Right hindlimb (tissue), 1 donor: Measurements from ENCODE around the gene NUSAP1.
"Not testable (repeated sequence)": the region's sequence is repeated elsewhere in the genome, so short reads cannot be mapped to it uniquely, and the experiment has no call there.

Source experiments
- DNase-seq: peaks from one replicate; pipeline ENCODE4 v3.0.0-alpha.2; 2018

NUSAP1 gene

GRCh38 chr15:41334293-41335120 is 1.8 kb downstream of the NUSAP1 start:
- no peak for DNase-seq

GRCh38 chr15:41336549-41336948 is 3.9 kb downstream of the NUSAP1 start:
- no peak for DNase-seq

GRCh38 chr15:41337047-41337446 is 4.4 kb downstream of the NUSAP1 start:
- no peak for DNase-seq

- DNase-seq = no peak
These were observed 5.2 kb downstream of the NUSAP1 start for GRCh38 chr15:41337631-41338522.

- DNase-seq = no peak
These were observed 7.6 kb downstream of the NUSAP1 start for GRCh38 chr15:41340189-41340695.

GRCh38 chr15:41341519-41341918 is 8.8 kb downstream of the NUSAP1 start:
- DNase-seq = no peak

GRCh38 chr15:41347236-41347635 is 14.6 kb downstream of the NUSAP1 start:
- no peak for DNase-seq

GRCh38 chr15:41350057-41350717 is 17.5 kb downstream of the NUSAP1 start:
- no peak for DNase-seq

- DNase-seq = no peak
These were observed 21.7 kb downstream of the NUSAP1 start for GRCh38 chr15:41354371-41354770.

GRCh38 chr15:41367418-41367817 is 34.7 kb downstream of the NUSAP1 start:
- no peak for DNase-seq

GRCh38 chr15:41377978-41378377 is 45.3 kb downstream of the NUSAP1 start:
- DNase-seq = no peak

GRCh38 chr15:41383974-41384749 is 51.5 kb downstream of the NUSAP1 start:
- DNase-seq = not testable (repeated sequence)

GRCh38 chr15:41387646-41388045 is 55.0 kb downstream of the NUSAP1 start:
- no peak for DNase-seq

GRCh38 chr15:41392659-41393058 is 60.0 kb downstream of the NUSAP1 start:
- no peak for DNase-seq

GRCh38 chr15:41394924-41395323 is 62.2 kb downstream of the NUSAP1 start:
- no peak for DNase-seq

- no peak for DNase-seq
These were observed 63.4 kb downstream of the NUSAP1 start for GRCh38 chr15:41396111-41396510.

GRCh38 chr15:41401904-41402267 is 69.2 kb downstream of the NUSAP1 start:
- no peak for DNase-seq

GRCh38 chr15:41407341-41407740 is 74.7 kb downstream of the NUSAP1 start:
- DNase-seq = no peak

- no peak for DNase-seq
These were observed 75.6 kb downstream of the NUSAP1 start for GRCh38 chr15:41408234-41408641.

GRCh38 chr15:41411031-41411430 is 78.3 kb downstream of the NUSAP1 start:
- no peak for DNase-seq

GRCh38 chr15:41411441-41411840 is 78.8 kb downstream of the NUSAP1 start:
- DNase-seq = no peak

- no peak for DNase-seq
These were observed 83.6 kb downstream of the NUSAP1 start for GRCh38 chr15:41416128-41416741.
